ENCODE measurements around the gene SSTR3. TPM values are rescaled to one million over a fixed set of nuclear protein-coding genes. Genes with fewer than 3 reads are reported as not detected.

Gene SSTR3
- total and polyA plus RNA-seq, 4 donors, result 0.19 TPM; not detected in 3

DNA sequence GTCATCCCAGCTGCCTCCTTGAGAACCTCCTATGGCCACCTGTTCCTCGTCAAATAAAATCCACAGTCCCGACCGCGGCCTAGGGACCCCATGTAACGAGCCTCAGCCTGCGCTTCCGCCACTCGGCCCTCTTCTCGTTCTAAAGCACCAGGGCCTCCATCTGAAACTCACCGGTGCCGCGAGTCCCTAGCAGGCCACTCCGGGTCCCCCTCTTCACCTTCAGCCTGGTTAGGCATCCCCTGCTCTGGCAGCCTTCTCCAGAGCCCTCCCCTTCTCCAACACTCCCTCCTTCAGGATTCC lies 2.4 kb upstream of the SSTR3 start:
- Histone ChIP-seq H3K9me3 (ENCODE audit: control insufficient read depth in 4 of 4, low read length in 3 of 4) (no peaks in the 10 kb centered on the region), H3K4me1 (ENCODE audit: control insufficient read depth in 4 of 4, insufficient read depth in 4 of 4, low read length in 3 of 4) (peaks cover 0 to 2% (median 1%) of the 10 kb centered on the region in 4 donors), H3K27ac (ENCODE audit: low read depth in 1 of 2, low read length in 2 of 2) (no peak overlapping the region), H3K27me3 (ENCODE audit: control insufficient read depth in 4 of 4, insufficient read depth in 4 of 4, low read length in 3 of 4) (peaks cover 0 to 4% (median 0%) of the 10 kb centered on the region in 4 donors), H3K9ac (ENCODE audit: low read depth in 1 of 2, low read length in 2 of 2) (no peak overlapping the region), H3K36me3 (ENCODE audit: control insufficient read depth in 4 of 4, insufficient read depth in 3 of 4, low read depth in 1 of 4, low read length in 3 of 4) (no peaks in the 10 kb centered on the region), H3K4me3 (ENCODE audit: low read depth in 1 of 3, low read length in 3 of 3) (no peak overlapping the region)
- 92% methylated on average over 13 of the region's 13 CpGs for WGBS
- no peak for DNase-seq (ENCODE audit: low spot score)
- TF ChIP-seq, protein P1, sequence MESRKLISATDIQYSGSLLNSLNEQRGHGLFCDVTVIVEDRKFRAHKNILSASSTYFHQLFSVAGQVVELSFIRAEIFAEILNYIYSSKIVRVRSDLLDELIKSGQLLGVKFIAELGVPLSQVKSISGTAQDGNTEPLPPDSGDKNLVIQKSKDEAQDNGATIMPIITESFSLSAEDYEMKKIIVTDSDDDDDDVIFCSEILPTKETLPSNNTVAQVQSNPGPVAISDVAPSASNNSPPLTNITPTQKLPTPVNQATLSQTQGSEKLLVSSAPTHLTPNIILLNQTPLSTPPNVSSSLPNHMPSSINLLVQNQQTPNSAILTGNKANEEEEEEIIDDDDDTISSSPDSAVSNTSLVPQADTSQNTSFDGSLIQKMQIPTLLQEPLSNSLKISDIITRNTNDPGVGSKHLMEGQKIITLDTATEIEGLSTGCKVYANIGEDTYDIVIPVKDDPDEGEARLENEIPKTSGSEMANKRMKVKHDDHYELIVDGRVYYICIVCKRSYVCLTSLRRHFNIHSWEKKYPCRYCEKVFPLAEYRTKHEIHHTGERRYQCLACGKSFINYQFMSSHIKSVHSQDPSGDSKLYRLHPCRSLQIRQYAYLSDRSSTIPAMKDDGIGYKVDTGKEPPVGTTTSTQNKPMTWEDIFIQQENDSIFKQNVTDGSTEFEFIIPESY (IDR thresholded peaks at IDR 0.05), result no peak
- TF ChIP-seq TAF1 (conservative IDR thresholded peaks at IDR 0.05), result no peak
- no peak for TF ChIP-seq JUND (IDR thresholded peaks at IDR 0.05)
- TF ChIP-seq, protein P2, sequence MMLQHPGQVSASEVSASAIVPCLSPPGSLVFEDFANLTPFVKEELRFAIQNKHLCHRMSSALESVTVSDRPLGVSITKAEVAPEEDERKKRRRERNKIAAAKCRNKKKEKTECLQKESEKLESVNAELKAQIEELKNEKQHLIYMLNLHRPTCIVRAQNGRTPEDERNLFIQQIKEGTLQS (IDR thresholded peaks at IDR 0.05), result no peak

DNA sequence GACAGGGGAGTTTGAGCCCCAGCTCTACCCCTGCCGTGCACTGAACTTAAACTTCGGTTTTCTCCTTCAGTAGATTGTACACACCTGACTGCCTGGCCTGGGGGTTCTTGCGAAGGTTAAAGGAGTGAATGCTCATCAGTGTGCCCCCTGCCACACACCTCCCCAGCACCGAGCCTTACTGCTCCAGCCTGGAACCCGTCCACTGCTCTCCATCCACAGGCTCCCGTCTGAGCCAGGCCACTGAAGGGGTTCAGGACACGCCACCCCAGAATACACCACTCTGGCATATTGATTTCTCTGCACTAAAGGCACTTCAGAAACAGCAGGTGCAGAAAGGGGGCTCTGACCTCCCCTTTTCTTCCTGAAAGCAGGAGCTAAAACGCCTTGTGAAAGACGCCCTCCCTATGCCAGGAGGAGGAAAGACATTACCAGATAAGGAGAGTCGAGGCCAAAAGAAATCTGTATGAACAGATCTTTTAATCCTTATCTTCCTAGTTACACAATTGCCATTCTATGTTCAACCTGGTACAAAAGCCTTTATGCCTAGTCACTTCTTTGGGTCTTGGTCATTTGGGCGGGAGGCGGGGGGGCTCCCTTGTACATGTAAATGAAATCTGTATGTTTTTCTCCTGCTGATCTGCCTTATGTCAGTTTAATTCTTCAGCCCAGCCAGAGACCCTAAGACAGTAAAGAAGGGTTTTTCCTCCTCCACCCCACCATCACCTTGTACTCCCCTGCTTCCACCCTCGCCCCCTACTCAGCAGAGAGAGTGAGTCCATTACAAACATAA lies 1.9 kb upstream of the SSTR3 start:
- TF ChIP-seq EGR1 (IDR thresholded peaks at IDR 0.05; ENCODE audit: low read depth in 2 of 2) (no peak), HNF4G (IDR thresholded peaks at IDR 0.05) (no peak), SP1 (IDR thresholded peaks at IDR 0.05) (no peak), FOXA1 (IDR thresholded peaks at IDR 0.05) (no peak), FOXA2 (IDR thresholded peaks at IDR 0.05) (no peak), GABPA (IDR thresholded peaks at IDR 0.05 in 1 of 2, conservative IDR thresholded peaks at IDR 0.05 in 1 of 2) (no peak), HNF4A (conservative IDR thresholded peaks at IDR 0.05) (no peak), TAF1 (conservative IDR thresholded peaks at IDR 0.05) (no peak), YY1 (IDR thresholded peaks at IDR 0.05) (no peak), NR2F2 (IDR thresholded peaks at IDR 0.05) (no peak), RAD21 (IDR thresholded peaks at IDR 0.05) (no peak), JUND (IDR thresholded peaks at IDR 0.05) (no peak)
- TF ChIP-seq, protein P2 (IDR thresholded peaks at IDR 0.05), result no peak
- TF ChIP-seq, protein P1 (IDR thresholded peaks at IDR 0.05), result no peak
- TF ChIP-seq, protein P3, sequence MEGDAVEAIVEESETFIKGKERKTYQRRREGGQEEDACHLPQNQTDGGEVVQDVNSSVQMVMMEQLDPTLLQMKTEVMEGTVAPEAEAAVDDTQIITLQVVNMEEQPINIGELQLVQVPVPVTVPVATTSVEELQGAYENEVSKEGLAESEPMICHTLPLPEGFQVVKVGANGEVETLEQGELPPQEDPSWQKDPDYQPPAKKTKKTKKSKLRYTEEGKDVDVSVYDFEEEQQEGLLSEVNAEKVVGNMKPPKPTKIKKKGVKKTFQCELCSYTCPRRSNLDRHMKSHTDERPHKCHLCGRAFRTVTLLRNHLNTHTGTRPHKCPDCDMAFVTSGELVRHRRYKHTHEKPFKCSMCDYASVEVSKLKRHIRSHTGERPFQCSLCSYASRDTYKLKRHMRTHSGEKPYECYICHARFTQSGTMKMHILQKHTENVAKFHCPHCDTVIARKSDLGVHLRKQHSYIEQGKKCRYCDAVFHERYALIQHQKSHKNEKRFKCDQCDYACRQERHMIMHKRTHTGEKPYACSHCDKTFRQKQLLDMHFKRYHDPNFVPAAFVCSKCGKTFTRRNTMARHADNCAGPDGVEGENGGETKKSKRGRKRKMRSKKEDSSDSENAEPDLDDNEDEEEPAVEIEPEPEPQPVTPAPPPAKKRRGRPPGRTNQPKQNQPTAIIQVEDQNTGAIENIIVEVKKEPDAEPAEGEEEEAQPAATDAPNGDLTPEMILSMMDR (IDR thresholded peaks at IDR 0.05; ENCODE audit: low read depth, low read length, missing input control), result no peak
- DNase-seq (ENCODE audit: low spot score), result no peak
- H3K27me3 ChIP-seq (ENCODE audit: control insufficient read depth in 4 of 4, insufficient read depth in 4 of 4, low read length in 3 of 4), result peaks cover 0 to 4% (median 0%) of the 10 kb centered on the region in 4 donors

More for the DNA sequence above, 1.9 kb upstream of the SSTR3 start:
- Histone ChIP-seq H3K27ac (ENCODE audit: low read depth in 1 of 2, low read length in 2 of 2) (no peak overlapping the region), H3K4me3 (ENCODE audit: low read depth in 1 of 3, low read length in 3 of 3) (no peak overlapping the region), H3K4me1 (ENCODE audit: control insufficient read depth in 4 of 4, insufficient read depth in 4 of 4, low read length in 3 of 4) (peaks cover 0 to 2% (median 1%) of the 10 kb centered on the region in 4 donors), H3K9ac (ENCODE audit: low read depth in 1 of 2, low read length in 2 of 2) (no peak overlapping the region), H3K9me3 (ENCODE audit: control insufficient read depth in 4 of 4, low read length in 3 of 4) (no peaks in the 10 kb centered on the region), H3K36me3 (ENCODE audit: control insufficient read depth in 4 of 4, insufficient read depth in 3 of 4, low read depth in 1 of 4, low read length in 3 of 4) (no peaks in the 10 kb centered on the region)
- 88% methylated on average over 13 of the region's 13 CpGs for WGBS

Data from liver (tissue), 9 donors.